ENCODE measurements around the gene ARHGEF4.

The ARHGEF4 gene

DNA sequence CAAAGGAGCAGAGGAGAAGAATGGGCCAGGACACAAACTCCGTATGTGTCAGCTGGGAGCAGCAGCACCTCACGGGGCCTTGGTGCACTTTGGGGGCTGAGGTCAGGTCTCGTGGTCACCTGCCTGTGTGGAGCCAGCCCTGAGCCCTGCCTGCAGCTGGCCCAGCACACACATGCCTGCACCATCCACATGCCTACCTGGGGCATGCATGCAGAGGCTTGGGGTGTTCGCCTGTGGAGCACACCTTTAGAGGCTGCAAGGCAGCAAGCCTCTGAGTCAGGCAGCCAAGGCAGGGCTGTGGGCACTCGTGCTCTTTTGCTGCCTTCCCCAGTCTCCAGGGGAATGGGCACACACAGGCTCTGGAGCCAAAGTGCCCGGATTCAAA is 36.0 kb downstream of the ARHGEF4 start:
- H3K4me1 Mint-ChIP-seq (ENCODE audit: low read depth) = no peaks in the 10 kb centered on the region
- no peak overlapping the region for H3K27ac Mint-ChIP-seq
- H3K9me3 Mint-ChIP-seq = no peaks in the 10 kb centered on the region

DNA sequence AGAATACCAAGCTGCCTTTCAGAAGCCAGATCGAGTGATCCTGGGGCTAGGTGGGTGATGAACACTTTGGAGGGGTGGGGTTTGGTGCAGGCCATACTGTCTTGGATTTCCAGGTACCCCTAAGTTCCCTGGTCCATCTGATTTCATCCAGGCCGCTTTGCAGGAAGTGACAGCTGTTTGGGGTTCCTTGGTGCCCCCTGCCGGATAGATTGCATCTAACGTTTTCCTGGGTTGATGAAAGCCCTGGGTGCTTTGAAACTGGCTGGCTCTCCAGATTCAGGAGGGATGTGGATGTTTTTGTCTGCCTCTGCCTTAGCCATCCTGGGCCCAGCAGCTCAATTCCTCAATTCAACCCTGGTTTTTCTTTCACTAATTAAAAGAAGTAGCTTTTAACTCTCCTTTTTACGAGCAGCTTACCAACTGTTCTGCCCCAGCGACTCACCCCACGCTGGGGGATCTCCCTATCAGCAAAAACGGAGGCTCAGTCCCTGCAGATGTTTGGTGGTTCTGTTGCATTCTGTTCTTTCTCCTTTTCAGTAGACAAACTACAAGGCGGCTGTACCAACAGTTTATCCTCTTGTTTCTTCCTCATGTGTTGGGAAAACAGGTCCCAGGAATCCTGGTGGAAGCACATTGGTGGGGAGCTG is 37.1 kb downstream of the ARHGEF4 start:
- no peak overlapping the region for H3K27ac Mint-ChIP-seq
- H3K36me3 Mint-ChIP-seq (ENCODE audit: low read depth) = no peaks in the 10 kb centered on the region
- H3K4me3 Mint-ChIP-seq = no peak overlapping the region
- no peaks in the 10 kb centered on the region for H3K4me1 Mint-ChIP-seq (ENCODE audit: low read depth)
- H3K9me3 Mint-ChIP-seq = no peaks in the 10 kb centered on the region
- peaks cover 14% of the 10 kb centered on the region for H3K27me3 Mint-ChIP-seq

More for the DNA sequence above, 36.0 kb downstream of the ARHGEF4 start:
- peaks cover 14% of the 10 kb centered on the region for H3K27me3 Mint-ChIP-seq
- no peaks in the 10 kb centered on the region for H3K36me3 Mint-ChIP-seq (ENCODE audit: low read depth)
- no peak overlapping the region for H3K4me3 Mint-ChIP-seq

DNA sequence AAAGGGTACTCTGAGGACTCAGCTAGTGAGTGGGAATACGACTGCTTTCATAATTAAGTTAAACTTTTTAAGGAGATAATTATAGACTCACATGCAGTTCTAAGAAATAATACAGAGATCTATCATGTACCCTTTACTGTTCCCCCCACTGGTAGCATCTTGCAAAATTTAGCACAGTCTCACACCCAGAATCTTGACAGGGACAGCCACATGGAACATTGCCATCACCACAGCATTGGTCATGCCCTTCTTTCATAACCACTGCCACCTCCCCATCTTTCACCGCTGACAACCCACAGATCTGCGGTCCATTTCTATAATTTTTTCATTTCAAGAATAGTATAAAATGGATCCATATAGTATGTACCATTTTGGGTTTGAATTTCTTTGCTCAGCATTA is 37.8 kb downstream of the ARHGEF4 start:
- Mint-ChIP-seq H3K36me3 (ENCODE audit: low read depth) (no peaks in the 10 kb centered on the region), H3K9me3 (no peaks in the 10 kb centered on the region), H3K4me3 (no peak overlapping the region), H3K27ac (no peak overlapping the region), H3K27me3 (peaks cover 14% of the 10 kb centered on the region), H3K4me1 (ENCODE audit: low read depth) (no peaks in the 10 kb centered on the region)

DNA sequence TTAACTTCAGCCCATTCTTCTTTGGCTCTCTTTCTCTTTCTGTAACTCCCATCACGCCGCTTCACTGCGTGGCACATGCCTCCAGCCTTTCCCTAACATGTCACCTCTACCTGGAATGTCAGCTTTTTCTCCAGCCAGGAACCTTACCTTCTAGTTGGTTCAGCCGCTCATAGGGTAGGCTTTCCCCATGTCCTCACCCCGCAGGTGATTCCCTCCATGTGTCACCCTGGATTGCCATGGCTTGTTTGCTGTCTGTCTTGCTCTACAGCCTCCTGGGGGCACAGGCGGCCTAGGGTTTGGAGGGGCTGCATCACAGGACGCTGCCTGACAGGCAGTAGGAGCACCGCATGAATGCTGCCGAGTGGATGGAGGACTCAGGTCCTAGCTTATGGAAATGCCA is 39.2 kb downstream of the ARHGEF4 start:
- Mint-ChIP-seq H3K36me3 (ENCODE audit: low read depth) (no peaks in the 10 kb centered on the region), H3K4me3 (no peak overlapping the region), H3K27me3 (peaks cover 14% of the 10 kb centered on the region), H3K4me1 (ENCODE audit: low read depth) (no peaks in the 10 kb centered on the region), H3K27ac (no peak overlapping the region), H3K9me3 (no peaks in the 10 kb centered on the region)

DNA sequence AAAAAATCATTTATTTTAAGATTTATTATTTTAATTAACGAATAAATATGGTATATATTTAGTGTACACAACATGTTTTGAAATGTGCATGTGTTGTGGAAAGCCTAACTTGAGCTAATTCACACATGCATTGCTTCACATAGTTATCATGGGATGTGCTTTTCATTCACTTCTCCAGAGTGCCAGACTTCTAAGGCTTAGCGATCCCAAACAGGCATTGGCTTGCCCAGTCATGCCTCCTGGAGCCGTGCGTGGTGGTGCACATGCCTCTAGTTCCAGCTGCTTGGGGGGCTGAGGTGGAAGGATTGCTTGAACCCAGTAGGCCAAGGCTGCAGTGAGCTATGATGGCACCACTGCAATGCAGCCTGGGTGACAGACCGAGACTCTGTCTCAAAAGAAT is 40.5 kb downstream of the ARHGEF4 start:
- no peaks in the 10 kb centered on the region for H3K9me3 Mint-ChIP-seq
- no peaks in the 10 kb centered on the region for H3K36me3 Mint-ChIP-seq (ENCODE audit: low read depth)
- H3K4me3 Mint-ChIP-seq = no peak overlapping the region
- H3K27ac Mint-ChIP-seq = no peak overlapping the region
- H3K27me3 Mint-ChIP-seq = peaks cover 18% of the 10 kb centered on the region
- no peaks in the 10 kb centered on the region for H3K4me1 Mint-ChIP-seq (ENCODE audit: low read depth)

DNA sequence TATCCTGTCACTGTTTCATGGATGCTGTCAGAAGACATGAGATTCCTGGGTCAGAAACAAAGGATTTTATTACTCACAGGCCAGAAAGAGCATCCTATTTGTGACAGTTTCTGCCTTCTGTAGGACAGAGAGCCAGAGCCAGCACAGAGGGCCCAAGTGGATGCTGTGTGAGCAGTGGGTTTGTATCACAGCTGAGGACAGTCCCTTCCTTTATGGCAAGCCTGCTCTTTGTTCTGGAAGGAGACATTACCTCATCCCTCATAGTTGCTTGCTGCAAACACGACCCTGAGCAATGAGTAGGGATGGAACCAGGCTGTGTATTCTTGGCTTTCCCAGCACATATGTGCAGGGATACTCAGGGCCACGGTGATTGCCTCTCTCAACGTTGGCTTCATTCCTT is 41.6 kb downstream of the ARHGEF4 start:
- Mint-ChIP-seq H3K27ac (no peak overlapping the region), H3K36me3 (ENCODE audit: low read depth) (no peaks in the 10 kb centered on the region), H3K4me1 (ENCODE audit: low read depth) (no peaks in the 10 kb centered on the region), H3K9me3 (no peaks in the 10 kb centered on the region), H3K27me3 (peaks cover 18% of the 10 kb centered on the region), H3K4me3 (no peak overlapping the region)

DNA sequence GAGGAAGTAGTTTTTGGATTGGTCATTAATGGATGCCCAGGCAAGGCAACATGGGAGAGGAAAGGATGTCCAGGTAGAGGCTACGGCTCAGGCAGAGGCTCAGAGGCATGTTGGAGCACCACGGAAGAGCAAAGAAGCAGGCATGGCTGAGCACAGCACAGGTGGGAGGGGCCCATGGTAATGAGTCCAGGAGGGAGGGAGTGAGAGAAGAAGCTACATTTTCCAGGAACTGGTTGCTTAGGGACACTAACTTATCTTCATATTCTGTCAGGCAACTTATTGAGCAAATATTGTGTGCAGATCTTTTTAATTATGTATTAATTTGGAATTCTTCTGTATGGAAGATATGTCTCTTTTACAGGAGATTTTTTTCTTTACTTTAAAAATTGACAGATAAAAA is 42.2 kb downstream of the ARHGEF4 start:
- no peak overlapping the region for H3K27ac Mint-ChIP-seq
- no peaks in the 10 kb centered on the region for H3K4me1 Mint-ChIP-seq (ENCODE audit: low read depth)
- H3K27me3 Mint-ChIP-seq = peaks cover 18% of the 10 kb centered on the region
- H3K9me3 Mint-ChIP-seq = no peaks in the 10 kb centered on the region
- no peak overlapping the region for H3K4me3 Mint-ChIP-seq
- H3K36me3 Mint-ChIP-seq (ENCODE audit: low read depth) = no peaks in the 10 kb centered on the region

DNA sequence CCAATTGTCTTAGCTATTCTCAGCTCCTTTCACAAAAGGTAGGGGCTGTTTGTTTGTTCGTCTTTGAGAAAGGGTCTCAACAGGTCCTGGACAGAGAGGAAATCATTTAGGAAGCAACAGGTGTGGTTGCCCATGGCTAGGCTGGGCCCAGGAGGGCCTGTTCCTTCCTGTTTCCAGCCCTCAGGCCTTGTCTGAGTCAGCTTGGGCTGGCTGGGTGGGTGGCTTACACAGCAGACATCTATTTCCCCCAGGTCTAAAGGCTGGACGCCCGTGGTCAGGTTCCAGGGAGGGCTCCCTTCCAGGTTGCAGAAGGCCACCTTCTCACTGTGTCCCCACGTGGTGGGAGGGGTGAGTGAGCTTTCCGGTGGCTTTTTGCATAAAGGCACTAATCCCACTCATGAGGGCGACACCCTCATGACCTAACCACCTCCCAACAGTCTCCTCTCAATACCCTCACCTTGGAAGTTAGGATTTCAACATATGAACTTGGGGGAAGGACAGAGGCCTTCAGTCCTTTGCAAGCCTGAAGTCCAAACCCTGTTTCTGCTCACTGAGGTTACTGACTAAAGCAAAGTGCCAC is 45.5 kb downstream of the ARHGEF4 start:
- H3K36me3 Mint-ChIP-seq (ENCODE audit: low read depth) = no peaks in the 10 kb centered on the region

DNA sequence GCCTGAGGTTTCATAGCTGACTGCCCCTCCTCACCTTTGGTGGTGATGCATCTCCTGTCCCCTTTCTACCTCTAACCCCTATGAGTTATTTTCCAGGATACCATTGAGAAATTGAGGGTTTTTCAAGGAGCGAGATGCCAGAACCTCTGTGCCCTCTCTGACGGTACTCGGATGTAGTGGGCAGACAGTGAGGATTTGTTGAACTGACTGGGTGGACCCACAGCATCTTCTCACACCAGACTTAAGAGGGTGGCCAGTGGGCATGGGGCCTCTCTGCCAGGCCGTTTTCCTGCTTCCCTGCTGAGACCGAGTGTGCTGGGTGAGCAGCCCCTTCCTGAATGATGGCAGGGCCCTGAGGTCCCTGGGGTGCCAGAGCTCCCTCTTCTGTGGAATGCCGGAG is 46.3 kb downstream of the ARHGEF4 start:
- Mint-ChIP-seq H3K4me3 (no peak overlapping the region), H3K27ac (no peak overlapping the region), H3K4me1 (ENCODE audit: low read depth) (no peaks in the 10 kb centered on the region), H3K9me3 (no peaks in the 10 kb centered on the region), H3K36me3 (ENCODE audit: low read depth) (no peaks in the 10 kb centered on the region), H3K27me3 (peaks cover 7% of the 10 kb centered on the region)

More for the DNA sequence above, 45.5 kb downstream of the ARHGEF4 start:
- H3K9me3 Mint-ChIP-seq = no peaks in the 10 kb centered on the region
- no peaks in the 10 kb centered on the region for H3K4me1 Mint-ChIP-seq (ENCODE audit: low read depth)
- peaks cover 4% of the 10 kb centered on the region for H3K27me3 Mint-ChIP-seq
- no peak overlapping the region for H3K27ac Mint-ChIP-seq
- no peak overlapping the region for H3K4me3 Mint-ChIP-seq

DNA sequence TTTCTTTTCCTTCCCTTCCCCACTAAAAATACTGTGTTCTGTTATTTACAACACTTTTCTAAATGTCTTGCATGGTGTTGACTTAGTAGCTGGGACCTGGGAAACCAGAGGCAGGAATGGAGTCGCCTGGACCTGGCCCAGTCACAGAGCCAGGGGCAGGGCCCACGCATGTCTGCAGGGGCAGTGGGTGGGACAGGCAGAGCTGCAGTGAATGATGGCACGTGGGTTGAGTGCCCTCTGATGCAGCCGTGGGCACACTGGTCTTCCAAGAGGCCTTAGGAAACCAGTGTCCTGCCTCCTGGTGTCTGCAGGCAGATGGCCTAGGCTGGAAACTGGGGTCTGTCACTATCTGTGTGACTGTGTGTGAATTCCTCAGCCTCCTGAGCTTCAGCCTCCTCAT is 46.8 kb downstream of the ARHGEF4 start:
- Mint-ChIP-seq H3K36me3 (ENCODE audit: low read depth) (no peaks in the 10 kb centered on the region), H3K27ac (no peak overlapping the region), H3K9me3 (no peaks in the 10 kb centered on the region), H3K4me3 (no peak overlapping the region), H3K4me1 (ENCODE audit: low read depth) (no peaks in the 10 kb centered on the region), H3K27me3 (peaks cover 7% of the 10 kb centered on the region)

DNA sequence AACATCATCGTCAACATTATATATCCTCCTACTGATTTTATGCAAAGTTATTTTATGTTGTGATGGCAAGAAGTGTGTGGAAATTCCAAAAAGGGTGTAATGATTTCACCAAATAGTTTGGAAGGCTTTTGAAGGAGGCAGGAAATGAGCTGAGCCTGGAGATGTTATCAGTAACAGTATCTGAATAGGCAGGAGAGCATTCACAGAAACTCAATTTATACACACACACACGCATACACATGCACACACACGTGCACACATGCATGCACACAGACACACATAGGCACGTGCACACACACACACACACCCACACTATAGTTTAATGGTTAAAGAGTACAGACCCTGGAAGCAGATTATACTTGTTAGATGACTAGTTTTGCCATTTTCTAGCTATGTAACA is 47.3 kb downstream of the ARHGEF4 start:
- H3K4me3 Mint-ChIP-seq = no peak overlapping the region
- no peaks in the 10 kb centered on the region for H3K36me3 Mint-ChIP-seq (ENCODE audit: low read depth)
- H3K4me1 Mint-ChIP-seq (ENCODE audit: low read depth) = no peaks in the 10 kb centered on the region
- no peak overlapping the region for H3K27ac Mint-ChIP-seq
- peaks cover 7% of the 10 kb centered on the region for H3K27me3 Mint-ChIP-seq
- H3K9me3 Mint-ChIP-seq = no peaks in the 10 kb centered on the region

DNA sequence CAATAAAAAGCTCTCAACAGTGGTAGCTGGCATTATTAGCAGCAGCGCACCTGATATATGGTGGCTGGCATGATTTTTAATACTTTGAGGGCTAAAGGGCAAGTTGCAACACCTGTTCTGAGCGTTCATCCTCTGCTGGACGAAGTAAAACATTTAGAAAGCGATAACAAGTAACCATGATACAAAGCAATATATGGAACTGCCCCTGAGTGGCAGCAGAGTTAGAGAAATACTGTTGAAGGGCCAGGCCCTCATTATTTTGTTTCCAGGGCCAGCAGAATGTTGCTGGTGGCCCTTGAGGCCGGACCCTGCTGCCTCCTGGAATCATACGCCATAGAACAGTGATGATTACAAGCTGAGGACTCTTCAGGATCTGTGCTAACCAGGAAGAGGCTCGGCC is 47.8 kb downstream of the ARHGEF4 start:
- H3K4me3 Mint-ChIP-seq = no peak overlapping the region
- no peaks in the 10 kb centered on the region for H3K4me1 Mint-ChIP-seq (ENCODE audit: low read depth)
- H3K27me3 Mint-ChIP-seq = peaks cover 12% of the 10 kb centered on the region

DNA sequence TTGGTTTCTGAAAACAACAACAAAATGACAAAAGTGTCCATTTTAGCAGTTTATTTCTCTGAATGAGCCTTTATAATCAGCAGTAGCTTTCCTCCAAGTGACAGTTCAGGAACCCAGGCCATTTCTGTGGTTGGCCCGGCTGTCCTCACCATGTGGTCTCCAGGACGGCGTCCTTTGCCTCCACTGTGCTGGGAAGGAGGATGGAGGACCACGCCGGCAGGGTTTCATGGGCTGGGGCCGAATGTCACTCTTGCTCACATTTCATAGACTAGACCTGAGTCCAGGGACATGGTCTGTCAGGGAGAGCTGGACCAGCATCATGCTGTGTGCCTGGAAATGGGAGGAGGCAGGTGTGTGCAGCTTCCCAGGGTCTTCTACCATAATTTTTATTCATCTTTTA is 50.9 kb downstream of the ARHGEF4 start:
- Mint-ChIP-seq H3K27ac (no peak overlapping the region), H3K36me3 (ENCODE audit: low read depth) (no peaks in the 10 kb centered on the region), H3K4me1 (ENCODE audit: low read depth) (no peaks in the 10 kb centered on the region), H3K9me3 (no peaks in the 10 kb centered on the region), H3K27me3 (peaks cover 14% of the 10 kb centered on the region), H3K4me3 (no peak overlapping the region)

More for the DNA sequence above, 47.8 kb downstream of the ARHGEF4 start:
- H3K27ac Mint-ChIP-seq = no peak overlapping the region
- no peaks in the 10 kb centered on the region for H3K9me3 Mint-ChIP-seq
- no peaks in the 10 kb centered on the region for H3K36me3 Mint-ChIP-seq (ENCODE audit: low read depth)

DNA sequence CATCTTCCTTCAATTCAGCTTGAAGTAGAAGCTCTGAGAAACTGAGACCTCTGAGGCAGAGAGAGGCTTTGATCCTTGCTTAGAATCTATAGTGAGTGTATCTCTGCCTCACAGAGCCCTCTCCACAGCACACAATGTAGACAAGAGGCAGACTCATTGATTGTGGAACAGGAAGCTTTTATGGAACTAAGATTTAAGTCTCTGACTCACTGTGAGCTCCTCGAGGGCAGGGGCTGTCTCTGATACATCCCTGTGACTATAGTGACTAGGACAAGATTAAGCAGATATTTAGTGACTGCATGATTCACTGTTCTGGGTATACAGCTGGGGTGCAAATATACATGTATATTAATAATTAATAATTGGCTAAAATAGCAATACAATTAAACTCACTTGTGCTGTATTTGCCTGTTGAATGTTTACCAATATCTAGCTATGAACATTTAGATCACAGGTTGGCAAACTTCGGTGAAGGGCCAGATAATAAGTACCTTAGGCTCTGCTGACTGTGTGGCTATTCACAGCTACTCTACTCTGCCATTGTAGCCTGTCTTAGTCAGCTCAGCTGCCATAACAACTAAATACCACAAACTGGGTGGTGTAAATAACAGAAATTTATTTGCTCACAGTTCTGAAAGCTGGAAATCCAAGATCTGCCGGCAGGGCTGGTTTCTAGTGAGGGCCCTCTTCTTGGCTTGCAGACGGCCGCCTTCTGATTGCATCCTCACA is 54.4 kb downstream of the ARHGEF4 start:
- H3K27ac Mint-ChIP-seq = no peak overlapping the region
- H3K27me3 Mint-ChIP-seq = peaks cover 14% of the 10 kb centered on the region
- no peaks in the 10 kb centered on the region for H3K36me3 Mint-ChIP-seq (ENCODE audit: low read depth)
- no peaks in the 10 kb centered on the region for H3K4me1 Mint-ChIP-seq (ENCODE audit: low read depth)
- H3K9me3 Mint-ChIP-seq = peaks cover 3% of the 10 kb centered on the region
- no peak overlapping the region for H3K4me3 Mint-ChIP-seq

DNA sequence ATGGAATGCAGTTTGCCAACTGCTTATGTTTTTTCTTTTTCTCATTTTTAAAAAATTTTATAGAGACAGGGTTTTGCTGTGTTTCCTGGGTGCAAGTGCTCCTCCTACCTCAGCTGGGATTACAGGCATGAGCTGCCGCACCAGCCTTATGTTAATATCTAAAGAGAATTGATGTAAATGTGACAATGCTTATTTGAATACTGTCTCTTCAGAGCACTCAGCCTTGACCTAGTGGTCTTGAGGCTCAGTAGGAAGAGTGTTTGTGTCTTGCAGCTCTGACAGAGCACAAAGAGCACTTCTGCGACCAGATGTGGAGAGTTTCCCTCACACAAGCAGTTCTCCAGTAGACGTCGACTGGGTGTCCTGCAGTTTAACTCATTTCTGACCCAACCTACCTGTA is 55.3 kb downstream of the ARHGEF4 start:
- H3K27ac Mint-ChIP-seq = no peak overlapping the region
- H3K9me3 Mint-ChIP-seq = peaks cover 3% of the 10 kb centered on the region
- peaks cover 14% of the 10 kb centered on the region for H3K27me3 Mint-ChIP-seq
- H3K4me1 Mint-ChIP-seq (ENCODE audit: low read depth) = no peaks in the 10 kb centered on the region
- H3K4me3 Mint-ChIP-seq = no peak overlapping the region
- H3K36me3 Mint-ChIP-seq (ENCODE audit: low read depth) = no peaks in the 10 kb centered on the region
